Measurements from ENCODE around the gene KRT20. TPM values are rescaled to one million over a fixed set of nuclear protein-coding genes. Genes with fewer than 3 reads are reported as not detected.

The KRT20 gene
- total RNA-seq, 1 experiment from 2014 or later, result not detected

- no CpG with 5 or more reads among the region's 4 CpGs for WGBS (ENCODE audit: extremely low coverage, insufficient read length, low lambda C conversion rate)
Measured at GRCh38 chr17:40906613-40907012, 21.6 kb upstream of the KRT20 start.

More at GRCh38 chr17:40906613-40907012, 21.6 kb upstream of the KRT20 start:
- Histone ChIP-seq H3K27me3 (ENCODE audit: insufficient read depth, low read length) (no peaks in the 10 kb centered on the region), H2BK12ac (ENCODE audit: insufficient read length, low read depth, low read length) (no peak overlapping the region), H2BK120ac (ENCODE audit: low read depth, low read length, poor library complexity, severe bottlenecking) (no peak overlapping the region), H3K27ac (ENCODE audit: insufficient read length, low read depth, low read length) (no peak overlapping the region), H3K23ac (ENCODE audit: insufficient read length, low read depth, low read length) (no peak overlapping the region), H3K4me2 (ENCODE audit: insufficient read depth, insufficient read length, low read length) (no peak overlapping the region), H4K20me1 (ENCODE audit: control insufficient read depth, insufficient read depth, insufficient read length) (no peaks in the 10 kb centered on the region), H2BK20ac (ENCODE audit: low read depth, low read length, poor library complexity, severe bottlenecking) (no peak overlapping the region), H3T11ph (ENCODE audit: low read length) (no peak overlapping the region), H3K9me3 (ENCODE audit: control insufficient read depth, low read depth, low read length) (no peaks in the 10 kb centered on the region), H3K79me1 (ENCODE audit: insufficient read depth, low read depth, low read length, poor library complexity, severe bottlenecking) (no peaks in the 10 kb centered on the region), H2BK15ac (ENCODE audit: low read depth, low read length) (no peak overlapping the region), H3K4me1 (ENCODE audit: insufficient read depth, low read length) (0 out of 2 replicates have a peak, but pooled peaks cover 2% of the 10 kb centered on the region), H3K56ac (ENCODE audit: insufficient read length, low read depth, low read length) (no peak overlapping the region), H4K8ac (replicated peaks; ENCODE audit: insufficient read length, low read depth, low read length) (no peak overlapping the region), H3K79me2 (ENCODE audit: insufficient read depth, low read length) (no peaks in the 10 kb centered on the region), H3K14ac (ENCODE audit: insufficient read depth, low read length) (no peak overlapping the region), H3K4ac (ENCODE audit: low read depth, low read length) (no peak overlapping the region), H2AK5ac (ENCODE audit: insufficient read length, low read length) (no peak overlapping the region), H2AFZ (ENCODE audit: low read length) (no peak overlapping the region), H4K91ac (ENCODE audit: insufficient read length, low read depth, low read length) (no peak overlapping the region), H3K23me2 (ENCODE audit: insufficient read length, low read depth, low read length, poor library complexity, severe bottlenecking) (no peaks in the 10 kb centered on the region), H4K5ac (ENCODE audit: insufficient read length, low read depth, low read length) (no peak overlapping the region), H3K18ac (ENCODE audit: insufficient read length, low read depth, low read length) (no peak overlapping the region), H3K9ac (ENCODE audit: extremely low read depth, insufficient read length, low read length) (no peak overlapping the region), H2BK5ac (ENCODE audit: insufficient read length, low read length) (no peak overlapping the region)
- no peak overlapping the region for H3K4me3 Mint-ChIP-seq
- H3K27me3 Mint-ChIP-seq (ENCODE audit: low read depth), result peaks cover 2% of the 10 kb centered on the region
- TF ChIP-seq CTCF (conservative IDR thresholded peaks at IDR 0.05), result no peak
- DNase-seq, result no peak
- H3K27ac Mint-ChIP-seq, result no peak overlapping the region
- H3K9me3 Mint-ChIP-seq, result no peaks in the 10 kb centered on the region
- no peaks in the 10 kb centered on the region for H3K36me3 Mint-ChIP-seq (ENCODE audit: insufficient read depth in 1 of 3, low read depth in 3 of 3)
- peaks cover 18 to 39% of the 10 kb centered on the region in 2 experiments for H3K4me1 Mint-ChIP-seq

Measured in H9 (cell line).